HCT116 (cell line): ENCODE results near the gene IMMP2L. TPM values are rescaled to one million over a fixed set of nuclear protein-coding genes. Genes with fewer than 3 reads are reported as not detected.

ENCODE experiments used
- ATAC-seq: fragments of 200-7000 bp; cut with Tn5 transposase; 2 replicates; pipeline ENCODE4 v1.9.1; 2020; ENCODE audit warnings: mild to moderate bottlenecking, moderate library complexity
- BruUV-seq: library from RNA; stranded (reverse); fragments of 400-500 nt; replicated peaks from 2 replicates; lab custom pipeline; 2021; lab: Mats Ljungman, UMichigan
- CTCF ChIA-PET: fragments of 300-600 bp; sonication (Branson Sonifier 250); formaldehyde crosslinking; loops from one replicate; lab custom pipeline; 2021; ENCODE audit warnings: antibody characterized with exemption; lab: Charles Lee
- POLR2A ChIA-PET: fragments of 300-600, 350-600 bp; sonication (Branson Sonifier 250); formaldehyde crosslinking; loops from one replicate; lab custom pipeline; 2021; ENCODE audit warnings: antibody characterized with exemption; lab: Charles Lee
- RAD21 ChIA-PET, 2 experiments: fragments of 300-600 bp; sonication (Branson Sonifier 250); formaldehyde crosslinking; loops; one replicate each; lab custom pipeline; 2023; ENCODE audit warnings: low total read pairs in 2 of 2; ENCODE audit not compliant: uncharacterized antibody in 2 of 2, unreplicated experiment in 2 of 2, low non-redundant PET in 1 of 2; lab: Charles Lee
- DNase-seq: peaks from one replicate; pipeline ENCODE4 v3.0.0-alpha.2; 2010; ENCODE audit warnings: low read depth, low spot score
- H2AFZ ChIP-seq: fragments of 200-600 bp; shearing (Covaris generic), sonication (generic); 2 replicates; pipeline ENCODE4 v1.6.1; 2017; ENCODE audit warnings: low read depth, mixed run types, mixed read lengths, antibody characterized with exemption, low read length; ENCODE audit not compliant: poor library complexity, severe bottlenecking
- H3K27ac ChIP-seq: 2 replicates; pipeline ENCODE4 v1.5.1; 2012; ENCODE audit warnings: low read depth, low read length
- H3K27me3 ChIP-seq: fragments of 200-600 bp; sonication (generic); 2 replicates; pipeline ENCODE4 v1.6.1; 2016; ENCODE audit warnings: mixed run types, low read length, mixed read lengths; ENCODE audit not compliant: insufficient read depth
- H3K36me3 ChIP-seq, 2 experiments: fragments of 200-500 bp in 1 of 2; fragments of 200-600 bp in 1 of 2; sonication (Bioruptor generic) in 1 of 2; sonication (generic) in 1 of 2; 2 replicates each; pipeline versions ENCODE4 v1.5.1 to v1.6.1; 2014 to 2016; ENCODE audit warnings: low read length in 2 of 2, inconsistent platforms in 1 of 2, mixed read lengths in 1 of 2, mixed run types in 1 of 2; ENCODE audit not compliant: insufficient read depth in 2 of 2, control insufficient read depth in 1 of 2
- H3K4me1 ChIP-seq, 2 experiments: fragments of 200-600 bp in 1 of 2; sonication (generic) in 1 of 2; 2 replicates each; pipeline versions ENCODE4 v1.5.1 to v1.6.1; 2012 to 2017; ENCODE audit warnings: low read length in 2 of 2, inconsistent platforms in 1 of 2, mild to moderate bottlenecking in 1 of 2, mixed read lengths in 1 of 2, mixed run types in 1 of 2, moderate library complexity in 1 of 2; ENCODE audit not compliant: insufficient read depth in 2 of 2, control insufficient read depth in 1 of 2
- H3K4me2 ChIP-seq: fragments of 200-600 bp; sonication (generic); 2 replicates; pipeline ENCODE4 v1.6.1; 2017; ENCODE audit warnings: mixed run types, low read length, mixed read lengths
- H3K4me3 ChIP-seq, 2 experiments: fragments of 200-600 bp in 1 of 2; sonication (generic) in 1 of 2; replicated peaks in 1 of 2; 2 replicates each; pipeline ENCODE4 v1.5.1; 2011 to 2016; ENCODE audit warnings: low read length in 2 of 2, control low read depth in 1 of 2, low read depth in 1 of 2, mild to moderate bottlenecking in 1 of 2, mixed read lengths in 1 of 2, mixed run types in 1 of 2
- H3K79me2 ChIP-seq: fragments of 200-600 bp; sonication (generic); 2 replicates; pipeline ENCODE4 v1.6.1; 2017; ENCODE audit warnings: mild to moderate bottlenecking, mixed run types, low read length, moderate library complexity, mixed read lengths; ENCODE audit not compliant: insufficient read depth
- H3K9ac ChIP-seq: fragments of 200-600 bp; sonication (generic); 2 replicates; pipeline ENCODE4 v1.6.1; 2016; ENCODE audit warnings: low read length, mixed read lengths
- H3K9me2 ChIP-seq: fragments of 200-600 bp; sonication (generic), shearing (Covaris generic); 2 replicates; pipeline ENCODE4 v1.6.1; 2017; ENCODE audit warnings: mixed run types, mild to moderate bottlenecking, moderate library complexity; ENCODE audit not compliant: insufficient read depth
- H3K9me3 ChIP-seq, 2 experiments: fragments of 200-500 bp in 1 of 2; fragments of 200-600 bp in 1 of 2; sonication (Bioruptor generic) in 1 of 2; sonication (generic) in 1 of 2; 2 replicates each; pipeline ENCODE4 v1.6.1; 2014 to 2017; ENCODE audit warnings: low read length in 2 of 2, mixed read lengths in 2 of 2, inconsistent platforms in 1 of 2, low read depth in 1 of 2, mild to moderate bottlenecking in 1 of 2, mixed run types in 1 of 2, moderate library complexity in 1 of 2; ENCODE audit not compliant: control insufficient read depth in 1 of 2, insufficient read depth in 1 of 2
- H4K20me1 ChIP-seq: fragments of 200-600 bp; sonication (generic), shearing (Covaris generic); 2 replicates; pipeline ENCODE4 v1.6.1; 2017; ENCODE audit warnings: mixed run types, mild to moderate bottlenecking, moderate library complexity; ENCODE audit not compliant: insufficient read depth
- EGR1 ChIP-seq: IDR thresholded peaks from 2 replicates; pipeline ENCODE4 v1.6.1; 2012; ENCODE audit warnings: low read depth
- EZH2phosphoT487 ChIP-seq: fragments of 200-600 bp; IDR thresholded peaks from 2 replicates; pipeline ENCODE4 v1.6.1; 2018; ENCODE audit warnings: antibody characterized with exemption, borderline replicate concordance
- FOSL1 ChIP-seq: IDR thresholded peaks from 2 replicates; pipeline ENCODE4 v1.6.1; 2012; ENCODE audit warnings: low read depth
- POLR2AphosphoS5 ChIP-seq: IDR thresholded peaks from 2 replicates; pipeline ENCODE4 v1.6.1; 2011; ENCODE audit warnings: mild to moderate bottlenecking, low read depth, low read length, moderate library complexity
- SP1 ChIP-seq: IDR thresholded peaks from 2 replicates; pipeline ENCODE4 v1.6.1; 2012; ENCODE audit warnings: low read depth
- SRF ChIP-seq: IDR thresholded peaks from 2 replicates; pipeline ENCODE4 v1.6.1; 2012; ENCODE audit warnings: low read depth
- TCF7L2 ChIP-seq: IDR thresholded peaks from 2 replicates; pipeline ENCODE4 v1.7.0; 2011; ENCODE audit warnings: borderline replicate concordance, inconsistent platforms; ENCODE audit not compliant: insufficient read depth, insufficient read length; ENCODE audit errors: extremely low read depth
- YY1 ChIP-seq: IDR thresholded peaks from 2 replicates; pipeline ENCODE4 v1.6.1; 2011; ENCODE audit warnings: low read length, low read depth, moderate library complexity, mild to moderate bottlenecking; ENCODE audit not compliant: insufficient replicate concordance; ENCODE audit errors: extremely low read depth
- ZBTB33 ChIP-seq: IDR thresholded peaks from 2 replicates; pipeline ENCODE4 v1.6.1; 2011; ENCODE audit warnings: mild to moderate bottlenecking, low read length, moderate library complexity; ENCODE audit not compliant: insufficient replicate concordance; ENCODE audit errors: extremely low read depth
- intact Hi-C: fragments of 100-400 bp; cut with micrococcal nuclease; formaldehyde crosslinking; loops from 2 replicates; pipeline ENCODE4 v1.10.0; 2022
- total RNA-seq: library from RNA; stranded (reverse); gene quantifications from one replicate; pipeline ENCODE4 v1.2.1, GENCODE V29; 2021; ENCODE audit not compliant: unreplicated experiment
- TF ChIP-seq, protein P1 (sequence below), 3 experiments: fragments of 200-600 bp in 1 of 3; sonication (generic) in 1 of 3; IDR thresholded peaks in 2 of 3; conservative IDR thresholded peaks in 1 of 3; 2 replicates each; pipeline ENCODE4 v1.5.1; 2012 to 2017; ENCODE audit warnings: low read depth in 2 of 3, low read length in 2 of 3, antibody characterized with exemption in 1 of 3, borderline replicate concordance in 1 of 3, control low read depth in 1 of 3, mild to moderate bottlenecking in 1 of 3, mixed read lengths in 1 of 3, mixed run types in 1 of 3, moderate library complexity in 1 of 3; ENCODE audit not compliant: insufficient read depth in 1 of 3

Gene IMMP2L
- total RNA-seq, 1 experiment from 2014 or later: 21.1 TPM

DNA sequence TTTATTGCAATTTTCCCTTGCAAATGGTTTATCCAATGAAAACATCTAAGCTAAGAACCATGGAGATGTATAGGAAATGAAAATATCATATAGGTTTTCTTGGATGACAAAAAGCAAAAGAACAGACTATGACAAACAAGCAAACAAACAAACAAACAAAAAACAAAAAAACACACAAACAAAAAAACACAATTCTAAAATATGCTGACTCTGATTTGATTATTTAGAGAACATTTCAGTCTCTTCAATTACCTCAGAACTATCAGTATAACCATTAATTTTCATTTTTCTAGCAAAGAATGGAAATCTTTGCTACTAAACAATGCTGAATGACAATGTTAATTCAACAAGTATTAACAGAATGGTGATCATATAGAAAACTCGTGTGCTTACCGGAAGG, 840.9 kb downstream of the IMMP2L start (continued):
- TF ChIP-seq, protein P1, sequence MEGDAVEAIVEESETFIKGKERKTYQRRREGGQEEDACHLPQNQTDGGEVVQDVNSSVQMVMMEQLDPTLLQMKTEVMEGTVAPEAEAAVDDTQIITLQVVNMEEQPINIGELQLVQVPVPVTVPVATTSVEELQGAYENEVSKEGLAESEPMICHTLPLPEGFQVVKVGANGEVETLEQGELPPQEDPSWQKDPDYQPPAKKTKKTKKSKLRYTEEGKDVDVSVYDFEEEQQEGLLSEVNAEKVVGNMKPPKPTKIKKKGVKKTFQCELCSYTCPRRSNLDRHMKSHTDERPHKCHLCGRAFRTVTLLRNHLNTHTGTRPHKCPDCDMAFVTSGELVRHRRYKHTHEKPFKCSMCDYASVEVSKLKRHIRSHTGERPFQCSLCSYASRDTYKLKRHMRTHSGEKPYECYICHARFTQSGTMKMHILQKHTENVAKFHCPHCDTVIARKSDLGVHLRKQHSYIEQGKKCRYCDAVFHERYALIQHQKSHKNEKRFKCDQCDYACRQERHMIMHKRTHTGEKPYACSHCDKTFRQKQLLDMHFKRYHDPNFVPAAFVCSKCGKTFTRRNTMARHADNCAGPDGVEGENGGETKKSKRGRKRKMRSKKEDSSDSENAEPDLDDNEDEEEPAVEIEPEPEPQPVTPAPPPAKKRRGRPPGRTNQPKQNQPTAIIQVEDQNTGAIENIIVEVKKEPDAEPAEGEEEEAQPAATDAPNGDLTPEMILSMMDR (IDR thresholded peaks at IDR 0.05 in 2 of 3, conservative IDR thresholded peaks at IDR 0.05 in 1 of 3; ENCODE audit: borderline replicate concordance in 1 of 3, insufficient read depth in 1 of 3, low read depth in 2 of 3, low read length in 2 of 3): no peak
- no peak for TF ChIP-seq FOSL1
- no peak for TF ChIP-seq EGR1

GRCh38 chr7:110720626-110721025, 841.7 kb downstream of the IMMP2L start:
- Histone ChIP-seq H3K79me2 (no peaks in the 10 kb centered on the region), H3K9me3 (no peaks in the 10 kb centered on the region), H3K27me3 (no peaks in the 10 kb centered on the region), H4K20me1 (no peaks in the 10 kb centered on the region), H3K9ac (no peak overlapping the region), H3K27ac (no peak overlapping the region), H3K36me3 (no peaks in the 10 kb centered on the region), H3K4me2 (no peak overlapping the region), H2AFZ (no peak overlapping the region), H3K4me3 (no peak overlapping the region), H3K4me1 (no peaks in the 10 kb centered on the region), H3K9me2 (no peaks in the 10 kb centered on the region)
- no TSS peak for BruUV-seq
- intact Hi-C loops: no loop called here
- RAD21 ChIA-PET: no interaction called here
- ATAC-seq (no peak), DNase-seq (no peak)
- CTCF ChIA-PET: no interaction called here
- no peak for TF ChIP-seq POLR2AphosphoS5
- TF ChIP-seq YY1: no peak
- TF ChIP-seq SP1: no peak
- no peak for TF ChIP-seq TCF7L2
- TF ChIP-seq SRF: no peak
- TF ChIP-seq FOSL1: no peak
- TF ChIP-seq EZH2phosphoT487: no peak
- no peak for TF ChIP-seq ZBTB33
- POLR2A ChIA-PET: no interaction called here
